SK-N-SH (cell line): Measurements from ENCODE around the gene ADK. TPM values are rescaled to one million over a fixed set of nuclear protein-coding genes. Genes with fewer than 3 reads are reported as not detected.
"Not testable (repeated sequence)": the region's sequence is repeated elsewhere in the genome, so short reads cannot be mapped to it uniquely, and the experiment has no call there.

Experiments used
- CTCF ChIA-PET: fragments of 300-600, 350-600 bp; formaldehyde crosslinking; extraction: SDS; loops from one replicate; lab custom pipeline; 2021; lab: Yijun Ruan, JAX
- POLR2A ChIA-PET: fragments of 350-600 bp; sonication (Branson Sonifier 250); formaldehyde crosslinking; extraction: SDS; loops from one replicate; lab custom pipeline; 2020; ENCODE audit warnings: antibody characterized with exemption, inconsistent platforms; lab: Yijun Ruan, JAX
- DNase-seq: peaks from one replicate; pipeline ENCODE4 v3.0.0; 2012
- H2AFZ ChIP-seq: fragments of 200-600 bp; sonication (generic); 2 replicates; pipeline ENCODE4 v1.8.1; 2016; ENCODE audit warnings: antibody characterized with exemption, mild to moderate bottlenecking, low read depth
- H3F3A ChIP-seq: fragments of 200-600 bp; sonication (generic); replicated peaks from 2 replicates; pipeline ENCODE3; 2016; ENCODE audit warnings: antibody characterized with exemption, mild to moderate bottlenecking; ENCODE audit not compliant: insufficient read depth
- H3K27ac ChIP-seq, 2 experiments: fragments of 200-500 bp in 1 of 2; fragments of 200-600 bp in 1 of 2; sonication (Bioruptor generic) in 1 of 2; sonication (generic), shearing (Covaris generic) in 1 of 2; 2 replicates each; pipeline versions ENCODE4 v1.5.1 to v1.6.1; 2014 to 2016; ENCODE audit warnings: low read depth in 2 of 2, inconsistent platforms in 1 of 2, low read length in 1 of 2, mild to moderate bottlenecking in 1 of 2, mixed read lengths in 1 of 2
- H3K27me3 ChIP-seq: fragments of 200-600 bp; sonication (generic), shearing (Covaris generic); 2 replicates; pipeline ENCODE4 v1.6.1; 2016; ENCODE audit warnings: mixed run types; ENCODE audit not compliant: insufficient read depth
- H3K36me3 ChIP-seq, 2 experiments: fragments of 200-500 bp in 1 of 2; fragments of 200-600 bp in 1 of 2; sonication (Bioruptor generic) in 1 of 2; sonication (generic) in 1 of 2; replicated peaks in 1 of 2; 2 replicates each; pipeline versions ENCODE3 to v1.5.1; 2014 to 2016; ENCODE audit warnings: low read length in 1 of 2, mild to moderate bottlenecking in 1 of 2; ENCODE audit not compliant: insufficient read depth in 2 of 2, control insufficient read depth in 1 of 2
- H3K4me1 ChIP-seq, 2 experiments: fragments of 200-500 bp in 1 of 2; fragments of 200-600 bp in 1 of 2; sonication (Bioruptor generic) in 1 of 2; sonication (generic), shearing (Covaris generic) in 1 of 2; 2 replicates each; pipeline versions ENCODE4 v1.5.1 to v1.6.1; 2014 to 2016; ENCODE audit warnings: low read depth in 1 of 2, low read length in 1 of 2, mixed run types in 1 of 2; ENCODE audit not compliant: insufficient read depth in 2 of 2, control insufficient read depth in 1 of 2
- H3K4me2 ChIP-seq: fragments of 200-600 bp; sonication (generic), shearing (Covaris generic); 2 replicates; pipeline ENCODE4 v1.6.1; 2017; ENCODE audit warnings: mixed run types
- H3K4me3 ChIP-seq, 2 experiments: fragments of 200-500 bp in 1 of 2; fragments of 200-600 bp in 1 of 2; sonication (Bioruptor generic) in 1 of 2; sonication (generic), shearing (Covaris generic) in 1 of 2; 2 replicates each; pipeline versions ENCODE4 v1.5.1 to v1.8.1; 2014 to 2016; ENCODE audit warnings: low read depth in 2 of 2, inconsistent platforms in 1 of 2, low read length in 1 of 2, mild to moderate bottlenecking in 1 of 2, mixed read lengths in 1 of 2, moderate library complexity in 1 of 2
- H3K79me2 ChIP-seq: fragments of 200-600 bp; sonication (generic); 2 replicates; pipeline ENCODE4 v1.8.1; 2017; ENCODE audit warnings: mild to moderate bottlenecking; ENCODE audit not compliant: insufficient read depth
- H3K9ac ChIP-seq: fragments of 200-600 bp; sonication (generic); 2 replicates; pipeline ENCODE4 v1.6.1; 2017; ENCODE audit warnings: mixed run types
- H3K9me2 ChIP-seq: fragments of 200-600 bp; sonication (generic); 2 replicates; pipeline ENCODE4 v1.6.1; 2017; ENCODE audit warnings: mixed run types
- H3K9me3 ChIP-seq: fragments of 200-600 bp; sonication (generic); 2 replicates; pipeline ENCODE4 v1.6.1; 2017; ENCODE audit warnings: mixed run types, mild to moderate bottlenecking, moderate library complexity
- H4K20me1 ChIP-seq: fragments of 200-600 bp; sonication (generic); 2 replicates; pipeline ENCODE4 v1.6.1; 2017; ENCODE audit warnings: mild to moderate bottlenecking, mixed run types; ENCODE audit not compliant: insufficient read depth
- CTCF ChIP-seq: fragments of 200-600 bp; sonication (generic); IDR thresholded peaks from 2 replicates; pipeline ENCODE4 v1.6.1; 2017; ENCODE audit warnings: antibody characterized with exemption, mild to moderate bottlenecking, moderate library complexity
- EP300 ChIP-seq, 2 experiments: IDR thresholded peaks; 2 replicates each; pipeline versions ENCODE4 v1.4.0 to v1.6.1; 2012; ENCODE audit warnings: borderline replicate concordance in 1 of 2, low read depth in 1 of 2, low read length in 1 of 2
- FOSL2 ChIP-seq: IDR thresholded peaks from 2 replicates; pipeline ENCODE4 v1.4.0; 2012; ENCODE audit warnings: low read depth, mild to moderate bottlenecking, moderate library complexity, borderline replicate concordance
- FOXJ3 ChIP-seq: sonication (generic); formaldehyde crosslinking; IDR thresholded peaks from 2 replicates; pipeline ENCODE4 v1.5.1; 2020; ENCODE audit warnings: mild to moderate bottlenecking, missing genetic modification reagents
- FOXM1 ChIP-seq: IDR thresholded peaks from 2 replicates; pipeline ENCODE4 v1.4.0; 2012; ENCODE audit warnings: low read depth, mild to moderate bottlenecking
- IRF3 ChIP-seq: fragments of 150-350 bp; IDR thresholded peaks from 2 replicates; pipeline ENCODE4 v1.6.1; 2016; ENCODE audit warnings: mild to moderate bottlenecking, low read depth, low read length
- JUND ChIP-seq: IDR thresholded peaks from 2 replicates; pipeline ENCODE4 v1.4.0; 2012
- MAX ChIP-seq: IDR thresholded peaks from 2 replicates; pipeline ENCODE4 v1.4.0; 2012; ENCODE audit warnings: low read depth
- MEF2A ChIP-seq: IDR thresholded peaks from 2 replicates; pipeline ENCODE4 v1.4.0; 2012; ENCODE audit warnings: low read depth, borderline replicate concordance
- NFIC ChIP-seq: IDR thresholded peaks from 2 replicates; pipeline ENCODE4 v1.4.0; 2012; ENCODE audit warnings: borderline replicate concordance
- NRF1 ChIP-seq: IDR thresholded peaks from 2 replicates; pipeline ENCODE4 v1.6.1; 2012; ENCODE audit warnings: low read depth, mild to moderate bottlenecking, low read length
- POLR2AphosphoS5 ChIP-seq: IDR thresholded peaks from 2 replicates; pipeline ENCODE4 v1.6.1; 2012; ENCODE audit warnings: low read depth, low read length
- SIN3A ChIP-seq: IDR thresholded peaks from 2 replicates; pipeline ENCODE4 v1.6.1; 2012; ENCODE audit warnings: low read depth, mild to moderate bottlenecking, low read length, moderate library complexity, borderline replicate concordance
- TCF12 ChIP-seq: IDR thresholded peaks from 2 replicates; pipeline ENCODE4 v1.4.0; 2012
- TEAD4 ChIP-seq: IDR thresholded peaks from 2 replicates; pipeline ENCODE4 v1.4.0; 2012; ENCODE audit warnings: mild to moderate bottlenecking, borderline replicate concordance; ENCODE audit not compliant: insufficient read depth
- USF1 ChIP-seq: IDR thresholded peaks from 2 replicates; pipeline ENCODE4 v1.4.0; 2012; ENCODE audit warnings: low read depth, borderline replicate concordance
- USF2 ChIP-seq: fragments of 150-350 bp; IDR thresholded peaks from 2 replicates; pipeline ENCODE4 v1.6.1; 2017; ENCODE audit warnings: antibody characterized with exemption, low read length, low read depth, borderline replicate concordance
- YY1 ChIP-seq: IDR thresholded peaks from 2 replicates; pipeline ENCODE4 v1.4.0; 2012; ENCODE audit warnings: low read depth, mild to moderate bottlenecking
- WGBS: methylation state at CpG from one replicate; pipeline ENCODE4 v1.1.6; 2017; ENCODE audit warnings: low lambda C conversion rate; 5-methylcytosine and 5-hydroxymethylcytosine counted together
- polyA plus RNA-seq, 3 experiments: library from polyadenylated mRNA; depleted of rRNA; stranded (reverse); fragments of >200 nt; gene quantifications; 2 replicates each; pipeline ENCODE4 v1.2.3, GENCODE V29; 2012

ADK gene
- polyA plus RNA-seq, 1 of the 3 experiments (the other 2 are of a cell fraction): 25.1 TPM

GRCh38 chr10:74137992-74138391, 13.0 kb upstream of the ADK start:
- TF ChIP-seq CTCF: no peak
- TF ChIP-seq YY1: no peak
- TF ChIP-seq NFIC: no peak
- no peak for TF ChIP-seq MEF2A
- no peak for TF ChIP-seq USF1
- no peak for TF ChIP-seq MAX
- TF ChIP-seq, all 33 proteins: peak for 0
- H2AFZ ChIP-seq: no peak overlapping the region
- H3K4me3 ChIP-seq: no peak overlapping the region
- H3K4me2 ChIP-seq: no peak overlapping the region
- CTCF ChIA-PET: interaction anchor here (0.8 to 1.8 kb wide), 3 partner anchors 15 to 198 kb away, joined by 4 read pairs; no protein-coding TSS in a partner anchor
- H3K4me1 ChIP-seq: peaks cover 0 to 3% of the 10 kb centered on the region in 2 experiments; a peak in 1 of 4 replicates
- H3K27me3 ChIP-seq: no peaks in the 10 kb centered on the region
- no peak overlapping the region for H3K9ac ChIP-seq
- 92% methylated on average over 5 of the region's 5 CpGs for WGBS
- peaks cover 49% of the 10 kb centered on the region for H3K79me2 ChIP-seq
- peaks cover 2% of the 10 kb centered on the region; the same call in 1 of the 2 replicates for H4K20me1 ChIP-seq
- DNase-seq: no peak
- POLR2A ChIA-PET: no interaction called here
- peaks cover 42 to 62% of the 10 kb centered on the region in 2 experiments for H3K36me3 ChIP-seq
- H3F3A ChIP-seq: peaks cover 5% of the 10 kb centered on the region
- no peaks in the 10 kb centered on the region for H3K9me2 ChIP-seq
- no peaks in the 10 kb centered on the region for H3K9me3 ChIP-seq
- no peak overlapping the region for H3K27ac ChIP-seq

- not testable (repeated sequence) for H2AFZ ChIP-seq, H3F3A ChIP-seq, H3K4me1 ChIP-seq, DNase-seq, H3K9me2 ChIP-seq, H3K4me2 ChIP-seq, H3K4me3 ChIP-seq, H3K27ac ChIP-seq, H3K27me3 ChIP-seq, H3K9ac ChIP-seq, H4K20me1 ChIP-seq, H3K9me3 ChIP-seq
- CTCF ChIA-PET: interaction anchor here (0.8 to 1.8 kb wide), 4 partner anchors 10 to 106 kb away, joined by 3 to 4 read pairs (median 4); no protein-coding TSS in a partner anchor
- peaks cover 42 to 60% of the 10 kb centered on the region in 2 experiments for H3K36me3 ChIP-seq
- WGBS: 97% methylated on average over 5 of the region's 5 CpGs
- H3K79me2 ChIP-seq: peaks cover 55% of the 10 kb centered on the region
- POLR2A ChIA-PET: interaction anchor here (0.8 kb wide), 1 partner anchor 12 kb away, joined by 3 read pairs; the partner anchor contains the start of genes ADK and AP3M1
Measured at GRCh38 chr10:74138596-74138995, 12.4 kb upstream of the ADK start.

GRCh38 chr10:74139981-74140380, 11.0 kb upstream of the ADK start:
- Histone ChIP-seq H3K27ac (no peak overlapping the region), H4K20me1 (peaks cover 20% of the 10 kb centered on the region), H3F3A (peaks cover 12% of the 10 kb centered on the region), H3K4me3 (no peak overlapping the region), H3K9ac (no peak overlapping the region), H3K4me1 (0 out of 4 replicates have a peak, but pooled peaks cover 0 to 6% of the 10 kb centered on the region in 2 experiments), H3K9me2 (no peaks in the 10 kb centered on the region), H3K4me2 (no peak overlapping the region), H3K36me3 (peaks cover 30 to 51% of the 10 kb centered on the region in 2 experiments), H2AFZ (no peak overlapping the region), H3K79me2 (peaks cover 68% of the 10 kb centered on the region), H3K9me3 (no peaks in the 10 kb centered on the region), H3K27me3 (no peaks in the 10 kb centered on the region)
- 97% methylated on average over 11 of the region's 18 CpGs for WGBS
- POLR2A ChIA-PET: no interaction called here
- DNase-seq: peak; percentile 14
- CTCF ChIA-PET: interaction anchor here (1.3 kb wide), 1 partner anchor 104 kb away, joined by 4 read pairs; no protein-coding TSS in a partner anchor
- no peak for TF ChIP-seq IRF3
- no peak for TF ChIP-seq TEAD4
- no peak for TF ChIP-seq POLR2AphosphoS5
- no peak for TF ChIP-seq NFIC
- no peak for TF ChIP-seq FOSL2
- TF ChIP-seq FOXM1: no peak
- no peak for TF ChIP-seq USF2
- TF ChIP-seq TCF12: no peak
- TF ChIP-seq SIN3A: no peak
- no peak for TF ChIP-seq NRF1
- TF ChIP-seq JUND: no peak
- TF ChIP-seq FOXJ3: no peak
- TF ChIP-seq YY1: no peak
- TF ChIP-seq MEF2A: no peak
- TF ChIP-seq EP300 (IDR thresholded peaks at IDR 0.05; ENCODE audit: borderline replicate concordance in 1 of 2, low read depth in 1 of 2, low read length in 1 of 2): no peak
